ENCODE results near the gene GRB7.

Gene GRB7

DNA sequence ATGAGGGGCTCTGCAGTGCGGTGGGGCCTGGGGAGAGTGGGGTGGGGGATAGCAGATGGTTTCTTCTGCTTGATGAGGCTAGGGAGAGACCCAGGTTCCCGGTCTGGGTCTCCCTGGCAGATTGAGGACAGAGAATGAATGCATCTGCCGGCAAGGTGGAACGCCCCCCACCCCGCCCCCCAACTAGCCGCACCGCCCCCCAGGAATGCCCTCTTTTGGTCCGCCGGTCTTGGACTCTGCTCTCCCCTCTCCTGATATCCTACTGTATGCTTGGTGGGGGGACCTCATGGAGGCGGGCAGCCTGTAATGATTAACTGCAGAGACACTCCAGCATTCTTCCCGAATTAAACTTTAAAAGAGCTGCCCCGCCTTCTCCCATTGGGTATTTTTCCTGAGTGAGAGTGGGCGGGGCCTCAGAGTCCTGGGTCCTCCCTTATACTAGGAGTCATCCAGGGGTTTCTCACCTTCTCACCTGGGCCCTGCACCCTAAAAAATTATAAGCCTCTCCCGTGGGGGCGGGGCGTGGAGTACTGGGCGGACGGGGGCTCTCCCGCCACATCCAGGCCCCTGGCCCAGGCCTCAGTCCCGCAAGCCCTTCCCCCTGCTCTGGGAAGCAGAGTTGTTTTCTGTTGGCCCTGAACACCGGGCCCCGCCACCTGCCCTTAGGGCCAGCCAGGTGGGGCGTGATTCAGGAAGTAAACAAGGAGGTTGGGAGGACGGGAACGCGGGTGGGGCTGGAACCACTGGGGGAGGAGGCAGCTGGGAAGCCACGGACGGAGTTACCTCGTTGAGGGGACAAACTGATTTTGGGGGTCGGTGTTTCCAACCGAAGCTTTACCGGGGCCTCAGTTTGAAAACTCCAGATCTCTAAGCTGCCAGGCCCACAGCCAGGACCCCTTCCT, 1.5 kb downstream of the GRB7 start:
- no peaks in the 10 kb centered on the region for H3K27me3 ChIP-seq (ENCODE audit: insufficient read depth, poor library complexity, severe bottlenecking)

DNA sequence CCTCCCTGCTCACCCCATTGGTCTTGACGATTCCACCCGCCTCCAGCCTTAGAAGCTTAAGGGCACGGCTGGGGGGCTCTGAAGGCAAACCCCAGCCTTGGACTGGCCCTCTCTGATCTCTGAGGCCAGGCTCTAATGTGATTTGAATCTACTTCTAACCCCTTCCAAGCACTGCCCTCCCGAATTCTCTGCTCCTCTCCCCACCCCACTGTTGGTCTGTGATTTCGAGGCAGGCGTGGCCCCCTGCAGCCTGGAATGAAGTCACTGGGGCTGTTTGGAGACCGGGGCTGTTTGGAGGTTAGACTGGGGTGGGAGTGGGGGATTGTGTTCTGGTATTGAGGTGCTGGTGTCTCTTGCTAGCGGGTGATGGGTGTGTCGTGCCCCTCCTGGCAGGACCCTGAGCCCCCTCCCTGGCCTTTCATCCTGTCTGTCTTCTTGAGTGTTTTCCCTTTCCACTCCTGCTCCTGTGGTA, 2.2 kb downstream of the GRB7 start:
- Histone ChIP-seq H3K4me3 (ENCODE audit: severe bottlenecking) (peak overlapping the region; percentile 44), H3K36me3 (ENCODE audit: low read depth) (peaks cover 26% of the 10 kb centered on the region), H3K9me3 (ENCODE audit: severe bottlenecking) (no peaks in the 10 kb centered on the region), H3K27ac (ENCODE audit: poor library complexity, severe bottlenecking) (peak overlapping the region; percentile 91), H3K27me3 (ENCODE audit: insufficient read depth, poor library complexity, severe bottlenecking) (no peaks in the 10 kb centered on the region), H3K4me1 (ENCODE audit: insufficient read depth, poor library complexity, severe bottlenecking) (peaks cover 10% of the 10 kb centered on the region)
- ATAC-seq (ENCODE audit: low read depth) (peak; percentile 11; the same call in 1 of the 3 replicates), DNase-seq (ENCODE audit: low spot score) (no peak)
- no peak for TF ChIP-seq CTCF (IDR thresholded peaks at IDR 0.05; ENCODE audit: poor library complexity, severe bottlenecking)

More for the DNA sequence above, 1.5 kb downstream of the GRB7 start:
- no peak for TF ChIP-seq CTCF (IDR thresholded peaks at IDR 0.05; ENCODE audit: poor library complexity, severe bottlenecking)
- ATAC-seq (ENCODE audit: low read depth): peak; percentile 48
- Histone ChIP-seq H3K4me1 (ENCODE audit: insufficient read depth, poor library complexity, severe bottlenecking) (peaks cover 10% of the 10 kb centered on the region), H3K27ac (ENCODE audit: poor library complexity, severe bottlenecking) (peak overlapping the region; percentile 91), H3K9me3 (ENCODE audit: severe bottlenecking) (no peaks in the 10 kb centered on the region), H3K4me3 (ENCODE audit: severe bottlenecking) (peak overlapping the region; percentile 44), H3K36me3 (ENCODE audit: low read depth) (peaks cover 19% of the 10 kb centered on the region)
- peak; percentile 87 for DNase-seq (ENCODE audit: low spot score)

DNA sequence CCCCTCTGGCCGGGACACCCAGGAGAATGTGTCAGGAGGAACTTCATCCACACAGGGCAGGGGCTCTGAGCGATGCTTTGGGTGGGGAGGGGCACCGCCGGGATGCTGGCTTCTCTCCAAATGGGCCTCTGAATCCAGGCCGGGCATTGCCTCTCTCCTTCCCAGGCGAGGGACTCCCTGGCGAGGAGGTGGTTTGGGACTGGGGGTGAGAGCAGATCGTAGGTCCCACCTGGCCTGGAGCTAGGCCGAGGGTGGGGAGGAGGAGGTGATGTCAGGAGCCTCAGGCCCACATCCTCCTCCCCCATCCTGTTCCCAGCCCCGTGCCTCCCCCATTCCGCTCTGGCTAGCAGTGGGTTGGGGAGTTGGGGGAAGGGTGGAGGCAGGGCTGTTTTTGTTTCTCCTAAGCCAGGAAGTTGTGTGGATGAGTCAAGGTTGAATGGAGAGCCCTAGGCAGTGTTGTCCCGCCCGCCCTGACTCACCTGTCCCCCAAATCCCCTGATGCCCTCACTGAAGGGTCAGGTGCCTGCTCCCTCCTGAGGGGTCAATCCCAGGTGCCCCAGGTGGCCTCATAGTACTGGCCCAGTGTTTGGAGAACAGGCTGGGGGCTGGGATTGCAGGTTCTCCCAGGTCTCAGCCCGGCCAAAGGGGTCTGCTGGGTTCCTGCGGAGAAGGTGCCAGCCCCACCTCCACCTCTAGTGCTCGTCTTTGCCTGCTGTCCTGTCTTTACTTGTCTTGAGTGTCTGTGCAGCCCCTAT, 2.8 kb downstream of the GRB7 start:
- Histone ChIP-seq H3K27me3 (ENCODE audit: insufficient read depth, poor library complexity, severe bottlenecking) (no peaks in the 10 kb centered on the region), H3K27ac (ENCODE audit: poor library complexity, severe bottlenecking) (peak overlapping the region; percentile 91), H3K4me3 (ENCODE audit: severe bottlenecking) (peak overlapping the region; percentile 44), H3K36me3 (ENCODE audit: low read depth) (peaks cover 31% of the 10 kb centered on the region), H3K4me1 (ENCODE audit: insufficient read depth, poor library complexity, severe bottlenecking) (peaks cover 10% of the 10 kb centered on the region), H3K9me3 (ENCODE audit: severe bottlenecking) (no peaks in the 10 kb centered on the region)
- no peak for TF ChIP-seq CTCF (IDR thresholded peaks at IDR 0.05; ENCODE audit: poor library complexity, severe bottlenecking)
- ATAC-seq (ENCODE audit: low read depth) (peak; percentile 66), DNase-seq (ENCODE audit: low spot score) (peak; percentile 93)

- TF ChIP-seq CTCF (IDR thresholded peaks at IDR 0.05; ENCODE audit: poor library complexity, severe bottlenecking): no peak
- Histone ChIP-seq H3K9me3 (ENCODE audit: severe bottlenecking) (no peaks in the 10 kb centered on the region), H3K4me1 (ENCODE audit: insufficient read depth, poor library complexity, severe bottlenecking) (peaks cover 10% of the 10 kb centered on the region), H3K4me3 (ENCODE audit: severe bottlenecking) (no peak overlapping the region), H3K27ac (ENCODE audit: poor library complexity, severe bottlenecking) (no peak overlapping the region), H3K27me3 (ENCODE audit: insufficient read depth, poor library complexity, severe bottlenecking) (no peaks in the 10 kb centered on the region), H3K36me3 (ENCODE audit: low read depth) (peaks cover 31% of the 10 kb centered on the region)
- no peak for ATAC-seq (ENCODE audit: low read depth)
- peak; percentile 29 for DNase-seq (ENCODE audit: low spot score)
Measured at GRCh38 chr17:39742126-39742855, 4.6 kb downstream of the GRB7 start.

Data from RWPE2 (cell line).